Measurements from ENCODE around the gene CNTNAP5.

CNTNAP5 gene

DNA sequence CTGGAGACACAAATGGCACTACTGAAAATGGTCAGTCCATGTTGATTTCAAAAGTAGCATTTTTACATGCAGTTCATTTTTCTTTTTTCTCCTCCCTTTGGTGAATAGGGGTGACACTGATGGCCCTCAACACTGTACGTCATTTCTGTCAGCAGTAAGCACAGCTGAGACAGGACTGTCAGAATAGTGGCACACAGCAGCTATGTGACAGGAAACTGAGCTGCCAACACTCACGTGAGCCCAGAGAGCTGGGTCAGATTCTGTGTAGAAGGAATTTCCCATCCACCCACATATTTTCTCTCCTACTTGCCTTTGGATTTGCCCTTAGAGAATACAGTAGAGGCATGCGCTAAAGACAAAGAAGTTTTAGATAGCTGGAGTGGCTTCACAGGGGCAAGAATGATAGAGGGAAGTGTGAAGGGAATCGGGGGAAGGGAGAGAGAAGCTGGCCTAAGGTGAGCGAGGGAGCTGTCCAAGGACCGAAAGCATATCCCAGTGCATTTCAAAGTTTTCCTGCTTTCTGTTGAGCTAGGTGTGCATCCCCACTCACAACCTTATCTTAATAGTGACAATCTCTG is 476.6 kb downstream of the CNTNAP5 start:
- Mint-ChIP-seq H3K4me3 (no peak overlapping the region), H3K27ac (no peak overlapping the region), H3K9me3 (peaks cover 17% of the 10 kb centered on the region), H3K27me3 (ENCODE audit: low read depth) (no peaks in the 10 kb centered on the region), H3K4me1 (ENCODE audit: low read depth) (no peaks in the 10 kb centered on the region), H3K36me3 (ENCODE audit: low read depth) (no peaks in the 10 kb centered on the region)

- Mint-ChIP-seq H3K4me3 (no peak overlapping the region), H3K4me1 (ENCODE audit: low read depth) (no peaks in the 10 kb centered on the region), H3K27me3 (ENCODE audit: low read depth) (no peaks in the 10 kb centered on the region), H3K27ac (no peak overlapping the region), H3K9me3 (peaks cover 23% of the 10 kb centered on the region), H3K36me3 (ENCODE audit: low read depth) (peaks cover 3% of the 10 kb centered on the region)
Observed at GRCh38 chr2:124514236-124514635, 489.1 kb downstream of the CNTNAP5 start.

- peaks cover 24% of the 10 kb centered on the region for H3K9me3 Mint-ChIP-seq
- H3K27ac Mint-ChIP-seq: no peak overlapping the region
- H3K4me3 Mint-ChIP-seq: no peak overlapping the region
- H3K36me3 Mint-ChIP-seq (ENCODE audit: low read depth): peaks cover 3% of the 10 kb centered on the region
- H3K4me1 Mint-ChIP-seq (ENCODE audit: low read depth): no peaks in the 10 kb centered on the region
- no peaks in the 10 kb centered on the region for H3K27me3 Mint-ChIP-seq (ENCODE audit: low read depth)
Observed at GRCh38 chr2:124520953-124521352, 495.9 kb downstream of the CNTNAP5 start.

- no peaks in the 10 kb centered on the region for H3K4me1 Mint-ChIP-seq (ENCODE audit: low read depth)
- no peaks in the 10 kb centered on the region for H3K27me3 Mint-ChIP-seq (ENCODE audit: low read depth)
- no peaks in the 10 kb centered on the region for H3K36me3 Mint-ChIP-seq (ENCODE audit: low read depth)
- no peak overlapping the region for H3K4me3 Mint-ChIP-seq
- H3K27ac Mint-ChIP-seq: no peak overlapping the region
- H3K9me3 Mint-ChIP-seq: peaks cover 8% of the 10 kb centered on the region
Observed at GRCh38 chr2:124523096-124523495, 498.0 kb downstream of the CNTNAP5 start.

GRCh38 chr2:124524155-124524915 is 499.2 kb downstream of the CNTNAP5 start:
- H3K36me3 Mint-ChIP-seq (ENCODE audit: low read depth): no peaks in the 10 kb centered on the region
- no peaks in the 10 kb centered on the region for H3K27me3 Mint-ChIP-seq (ENCODE audit: low read depth)
- no peaks in the 10 kb centered on the region for H3K4me1 Mint-ChIP-seq (ENCODE audit: low read depth)
- peaks cover 12% of the 10 kb centered on the region for H3K9me3 Mint-ChIP-seq
- H3K27ac Mint-ChIP-seq: no peak overlapping the region
- no peak overlapping the region for H3K4me3 Mint-ChIP-seq

- H3K27ac Mint-ChIP-seq: no peak overlapping the region
- H3K4me3 Mint-ChIP-seq: no peak overlapping the region
- no peaks in the 10 kb centered on the region for H3K36me3 Mint-ChIP-seq (ENCODE audit: low read depth)
- peaks cover 10% of the 10 kb centered on the region for H3K9me3 Mint-ChIP-seq
- H3K4me1 Mint-ChIP-seq (ENCODE audit: low read depth): no peaks in the 10 kb centered on the region
- no peaks in the 10 kb centered on the region for H3K27me3 Mint-ChIP-seq (ENCODE audit: low read depth)
Observed at GRCh38 chr2:124526221-124526620, 501.1 kb downstream of the CNTNAP5 start.

DNA sequence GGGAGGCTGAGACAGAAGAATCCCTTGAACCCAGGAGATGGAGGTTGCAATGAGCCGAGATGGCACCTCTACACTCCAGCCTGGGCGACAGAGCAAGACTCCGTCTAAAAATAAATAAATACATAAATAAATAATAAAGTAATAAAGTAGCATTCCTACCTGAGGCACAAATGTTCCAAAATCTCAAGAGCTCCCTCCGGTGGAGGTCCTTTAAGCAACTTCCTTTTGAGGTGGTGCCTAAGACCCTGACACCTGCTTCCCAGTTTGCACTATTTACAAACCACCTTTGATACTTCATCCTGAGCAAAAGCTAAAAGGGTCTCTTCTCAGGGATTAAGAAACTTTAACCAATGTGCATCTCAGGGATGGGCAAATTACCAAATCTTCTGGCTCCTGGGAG is 505.1 kb downstream of the CNTNAP5 start:
- peaks cover 13% of the 10 kb centered on the region for H3K9me3 Mint-ChIP-seq
- H3K27ac Mint-ChIP-seq: no peak overlapping the region
- H3K4me3 Mint-ChIP-seq: no peak overlapping the region
- no peaks in the 10 kb centered on the region for H3K4me1 Mint-ChIP-seq (ENCODE audit: low read depth)
- H3K36me3 Mint-ChIP-seq (ENCODE audit: low read depth): no peaks in the 10 kb centered on the region
- H3K27me3 Mint-ChIP-seq (ENCODE audit: low read depth): no peaks in the 10 kb centered on the region

- no peaks in the 10 kb centered on the region for H3K36me3 Mint-ChIP-seq (ENCODE audit: low read depth)
- peaks cover 13% of the 10 kb centered on the region for H3K9me3 Mint-ChIP-seq
- no peak overlapping the region for H3K4me3 Mint-ChIP-seq
- no peaks in the 10 kb centered on the region for H3K4me1 Mint-ChIP-seq (ENCODE audit: low read depth)
- no peaks in the 10 kb centered on the region for H3K27me3 Mint-ChIP-seq (ENCODE audit: low read depth)
- H3K27ac Mint-ChIP-seq: no peak overlapping the region
Observed at GRCh38 chr2:124533226-124533954, 508.3 kb downstream of the CNTNAP5 start.

- peaks cover 12% of the 10 kb centered on the region for H3K9me3 Mint-ChIP-seq
- no peaks in the 10 kb centered on the region for H3K27me3 Mint-ChIP-seq (ENCODE audit: low read depth)
- H3K27ac Mint-ChIP-seq: no peak overlapping the region
- no peak overlapping the region for H3K4me3 Mint-ChIP-seq
- no peaks in the 10 kb centered on the region for H3K4me1 Mint-ChIP-seq (ENCODE audit: low read depth)
- H3K36me3 Mint-ChIP-seq (ENCODE audit: low read depth): no peaks in the 10 kb centered on the region
Observed at GRCh38 chr2:124534028-124534427, 508.9 kb downstream of the CNTNAP5 start.

DNA sequence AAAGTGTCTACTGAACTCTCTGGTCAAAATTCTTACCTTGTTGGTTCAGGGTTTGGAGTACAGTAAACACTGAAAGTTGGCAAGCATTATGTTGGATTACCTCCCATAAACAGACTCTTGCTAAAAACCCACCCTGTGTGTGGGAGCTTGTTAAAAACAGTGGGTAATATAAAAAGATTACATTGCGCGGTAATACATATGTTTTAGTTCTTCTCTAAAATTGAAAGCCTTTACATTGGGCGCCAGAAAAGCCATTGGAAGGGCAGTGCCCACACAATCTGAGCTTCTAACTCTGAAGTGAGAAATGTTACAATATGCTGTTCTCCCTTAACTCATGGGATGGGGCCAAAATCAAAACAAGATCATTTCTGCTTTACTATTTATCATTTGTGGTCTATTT is 510.7 kb downstream of the CNTNAP5 start:
- Mint-ChIP-seq H3K27ac (no peak overlapping the region), H3K4me1 (ENCODE audit: low read depth) (no peaks in the 10 kb centered on the region), H3K27me3 (ENCODE audit: low read depth) (no peaks in the 10 kb centered on the region)

GRCh38 chr2:124536591-124536990 is 511.5 kb downstream of the CNTNAP5 start:
- Mint-ChIP-seq H3K27me3 (ENCODE audit: low read depth) (no peaks in the 10 kb centered on the region), H3K4me1 (ENCODE audit: low read depth) (no peaks in the 10 kb centered on the region), H3K36me3 (ENCODE audit: low read depth) (no peaks in the 10 kb centered on the region), H3K9me3 (peaks cover 11% of the 10 kb centered on the region), H3K4me3 (no peak overlapping the region), H3K27ac (no peak overlapping the region)

More for the DNA sequence above, 510.7 kb downstream of the CNTNAP5 start:
- Mint-ChIP-seq H3K36me3 (ENCODE audit: low read depth) (no peaks in the 10 kb centered on the region), H3K4me3 (no peak overlapping the region), H3K9me3 (peaks cover 11% of the 10 kb centered on the region)

DNA sequence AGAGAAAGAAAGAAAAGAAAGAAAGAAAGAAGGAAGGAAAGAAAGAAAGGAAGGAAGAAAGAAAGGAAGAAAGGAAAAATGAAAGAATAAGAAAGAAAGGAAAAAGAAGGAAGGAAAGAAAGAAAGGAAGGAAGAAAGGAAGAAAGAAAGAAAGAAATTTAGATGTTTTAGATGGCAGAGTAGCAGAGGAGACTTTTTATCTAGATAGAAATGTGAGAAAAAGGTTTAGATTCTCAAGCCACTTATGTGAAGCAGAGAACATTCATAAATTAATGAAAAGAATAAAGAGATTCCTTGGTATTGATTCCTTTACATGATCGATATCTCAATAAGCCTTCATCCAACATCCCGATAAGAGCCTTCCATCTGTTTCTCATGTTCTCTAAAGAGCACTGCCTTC is 513.5 kb downstream of the CNTNAP5 start:
- H3K4me1 Mint-ChIP-seq (ENCODE audit: low read depth): no peaks in the 10 kb centered on the region
- H3K9me3 Mint-ChIP-seq: peaks cover 10% of the 10 kb centered on the region
- H3K4me3 Mint-ChIP-seq: no peak overlapping the region
- H3K36me3 Mint-ChIP-seq (ENCODE audit: low read depth): no peaks in the 10 kb centered on the region
- no peaks in the 10 kb centered on the region for H3K27me3 Mint-ChIP-seq (ENCODE audit: low read depth)
- H3K27ac Mint-ChIP-seq: no peak overlapping the region

GRCh38 chr2:124540805-124541204 is 515.7 kb downstream of the CNTNAP5 start:
- no peaks in the 10 kb centered on the region for H3K27me3 Mint-ChIP-seq (ENCODE audit: low read depth)
- peaks cover 4% of the 10 kb centered on the region for H3K9me3 Mint-ChIP-seq
- H3K4me1 Mint-ChIP-seq (ENCODE audit: low read depth): no peaks in the 10 kb centered on the region
- no peak overlapping the region for H3K27ac Mint-ChIP-seq
- no peak overlapping the region for H3K4me3 Mint-ChIP-seq
- H3K36me3 Mint-ChIP-seq (ENCODE audit: low read depth): no peaks in the 10 kb centered on the region

GRCh38 chr2:124542932-124543640 is 518.0 kb downstream of the CNTNAP5 start:
- no peaks in the 10 kb centered on the region for H3K36me3 Mint-ChIP-seq (ENCODE audit: low read depth)
- H3K4me1 Mint-ChIP-seq (ENCODE audit: low read depth): no peaks in the 10 kb centered on the region
- no peak overlapping the region for H3K27ac Mint-ChIP-seq
- peaks cover 4% of the 10 kb centered on the region for H3K9me3 Mint-ChIP-seq
- no peaks in the 10 kb centered on the region for H3K27me3 Mint-ChIP-seq (ENCODE audit: low read depth)
- H3K4me3 Mint-ChIP-seq: no peak overlapping the region
